Astrocyte (in vitro differentiated cells and primary cell): ENCODE measurements around the gene VSTM2B. TPM values are rescaled to one million over a fixed set of nuclear protein-coding genes. Genes with fewer than 3 reads are reported as not detected.

Experiments used
- DNase-seq: peaks from one replicate; pipeline ENCODE4 v3.0.0-alpha.2; 2010; ENCODE audit warnings: low read depth
- FAIRE-seq: peaks from 2 replicates; lab custom pipeline; 2011; peaks lifted over from hg19 to GRCh38; lab: Jason Lieb, UNC
- H2AFZ ChIP-seq: 2 replicates; pipeline ENCODE4 v1.6.0; 2012; ENCODE audit warnings: low read depth, low read length, inconsistent platforms
- H3K27ac ChIP-seq: 2 replicates; pipeline ENCODE4 v1.5.1; 2011; ENCODE audit warnings: low read depth, low read length, inconsistent platforms
- H3K27me3 ChIP-seq: 2 replicates; pipeline ENCODE4 v1.6.0; 2011; ENCODE audit warnings: low read length, inconsistent platforms; ENCODE audit not compliant: insufficient read depth
- H3K36me3 ChIP-seq: 2 replicates; pipeline ENCODE4 v1.5.1; 2011; ENCODE audit warnings: low read length, inconsistent platforms; ENCODE audit not compliant: insufficient read depth
- H3K4me1 ChIP-seq: 2 replicates; pipeline ENCODE4 v1.5.1; 2011; ENCODE audit warnings: low read length, inconsistent platforms; ENCODE audit not compliant: insufficient read depth
- H3K4me2 ChIP-seq: 2 replicates; pipeline ENCODE4 v1.6.0; 2012; ENCODE audit warnings: low read length, inconsistent platforms
- H3K4me3 ChIP-seq: 2 replicates; pipeline ENCODE4 v1.5.1; 2011; ENCODE audit warnings: low read depth, mild to moderate bottlenecking, low read length, inconsistent platforms; ENCODE audit not compliant: insufficient read depth
- H3K79me2 ChIP-seq: 2 replicates; pipeline ENCODE4 v1.6.0; 2012; ENCODE audit warnings: mild to moderate bottlenecking, low read length, inconsistent platforms; ENCODE audit not compliant: insufficient read depth
- H3K9ac ChIP-seq: 2 replicates; pipeline ENCODE4 v1.6.0; 2012; ENCODE audit warnings: mild to moderate bottlenecking, low read length, inconsistent platforms
- H3K9me3 ChIP-seq: 2 replicates; pipeline ENCODE4 v1.5.1; 2012; ENCODE audit warnings: low read depth, mild to moderate bottlenecking, low read length, inconsistent platforms; ENCODE audit not compliant: insufficient read depth
- H4K20me1 ChIP-seq: 2 replicates; pipeline ENCODE4 v1.6.0; 2012; ENCODE audit warnings: low read length, inconsistent platforms; ENCODE audit not compliant: insufficient read depth
- H3K27ac Mint-ChIP-seq: one replicate; pipeline ENCODE4 v1.8.0; 2021; ENCODE audit warnings: mild to moderate bottlenecking, mixed read lengths; ENCODE audit not compliant: unreplicated experiment
- H3K27me3 Mint-ChIP-seq: one replicate; pipeline ENCODE4 v1.8.0; 2021; ENCODE audit warnings: low read depth, mixed read lengths; ENCODE audit not compliant: unreplicated experiment
- H3K36me3 Mint-ChIP-seq: one replicate; pipeline ENCODE4 v1.8.0; 2021; ENCODE audit warnings: low read depth, mixed read lengths; ENCODE audit not compliant: unreplicated experiment
- H3K4me1 Mint-ChIP-seq: one replicate; pipeline ENCODE4 v1.8.0; 2021; ENCODE audit warnings: low read depth, mixed read lengths; ENCODE audit not compliant: unreplicated experiment
- H3K4me3 Mint-ChIP-seq: one replicate; pipeline ENCODE4 v1.8.0; 2021; ENCODE audit warnings: mild to moderate bottlenecking, moderate library complexity, mixed read lengths; ENCODE audit not compliant: unreplicated experiment
- H3K9me3 Mint-ChIP-seq: one replicate; pipeline ENCODE4 v1.8.0; 2021; ENCODE audit warnings: mild to moderate bottlenecking, mixed read lengths; ENCODE audit not compliant: unreplicated experiment
- EZH2 ChIP-seq: IDR thresholded peaks from 2 replicates; pipeline ENCODE4 v1.6.1; 2012; ENCODE audit warnings: mild to moderate bottlenecking, low read length, inconsistent platforms; ENCODE audit not compliant: insufficient read depth
- total RNA-seq: library from RNA; stranded (reverse); gene quantifications from 2 replicates; pipeline ENCODE4 v1.2.1, GENCODE V29; 2021
- TF ChIP-seq, protein P1 (sequence below): IDR thresholded peaks from 2 replicates; pipeline ENCODE4 v1.5.1; 2011; ENCODE audit warnings: low read depth, mild to moderate bottlenecking, inconsistent platforms, low read length, moderate library complexity; ENCODE audit not compliant: insufficient read depth

The VSTM2B gene
- total RNA-seq, 1 donor from 2014 or later = not detected

DNA sequence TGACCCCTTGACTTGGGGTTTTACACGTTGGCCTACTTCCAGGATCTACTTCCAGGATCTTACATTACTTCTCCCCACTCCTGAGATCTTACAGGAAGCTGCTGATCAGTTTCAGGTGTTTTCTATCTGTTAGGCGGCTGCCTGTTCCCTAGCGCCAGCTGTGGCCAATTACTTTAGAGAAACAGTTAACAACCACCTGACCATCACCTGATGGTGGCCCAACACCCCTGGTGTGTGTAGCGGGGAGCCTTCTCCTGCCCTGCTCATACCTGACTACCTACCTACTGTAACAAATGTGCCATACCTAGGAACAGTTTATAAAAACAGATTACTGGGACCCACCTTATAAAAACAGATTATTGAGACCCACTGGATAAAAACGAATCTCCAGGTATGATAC is 77.5 kb downstream of the VSTM2B start:
- TF ChIP-seq, protein P1, sequence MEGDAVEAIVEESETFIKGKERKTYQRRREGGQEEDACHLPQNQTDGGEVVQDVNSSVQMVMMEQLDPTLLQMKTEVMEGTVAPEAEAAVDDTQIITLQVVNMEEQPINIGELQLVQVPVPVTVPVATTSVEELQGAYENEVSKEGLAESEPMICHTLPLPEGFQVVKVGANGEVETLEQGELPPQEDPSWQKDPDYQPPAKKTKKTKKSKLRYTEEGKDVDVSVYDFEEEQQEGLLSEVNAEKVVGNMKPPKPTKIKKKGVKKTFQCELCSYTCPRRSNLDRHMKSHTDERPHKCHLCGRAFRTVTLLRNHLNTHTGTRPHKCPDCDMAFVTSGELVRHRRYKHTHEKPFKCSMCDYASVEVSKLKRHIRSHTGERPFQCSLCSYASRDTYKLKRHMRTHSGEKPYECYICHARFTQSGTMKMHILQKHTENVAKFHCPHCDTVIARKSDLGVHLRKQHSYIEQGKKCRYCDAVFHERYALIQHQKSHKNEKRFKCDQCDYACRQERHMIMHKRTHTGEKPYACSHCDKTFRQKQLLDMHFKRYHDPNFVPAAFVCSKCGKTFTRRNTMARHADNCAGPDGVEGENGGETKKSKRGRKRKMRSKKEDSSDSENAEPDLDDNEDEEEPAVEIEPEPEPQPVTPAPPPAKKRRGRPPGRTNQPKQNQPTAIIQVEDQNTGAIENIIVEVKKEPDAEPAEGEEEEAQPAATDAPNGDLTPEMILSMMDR = no peak
- no peak for TF ChIP-seq EZH2
- H4K20me1 ChIP-seq = no peaks in the 10 kb centered on the region
- FAIRE-seq = no peak

DNA sequence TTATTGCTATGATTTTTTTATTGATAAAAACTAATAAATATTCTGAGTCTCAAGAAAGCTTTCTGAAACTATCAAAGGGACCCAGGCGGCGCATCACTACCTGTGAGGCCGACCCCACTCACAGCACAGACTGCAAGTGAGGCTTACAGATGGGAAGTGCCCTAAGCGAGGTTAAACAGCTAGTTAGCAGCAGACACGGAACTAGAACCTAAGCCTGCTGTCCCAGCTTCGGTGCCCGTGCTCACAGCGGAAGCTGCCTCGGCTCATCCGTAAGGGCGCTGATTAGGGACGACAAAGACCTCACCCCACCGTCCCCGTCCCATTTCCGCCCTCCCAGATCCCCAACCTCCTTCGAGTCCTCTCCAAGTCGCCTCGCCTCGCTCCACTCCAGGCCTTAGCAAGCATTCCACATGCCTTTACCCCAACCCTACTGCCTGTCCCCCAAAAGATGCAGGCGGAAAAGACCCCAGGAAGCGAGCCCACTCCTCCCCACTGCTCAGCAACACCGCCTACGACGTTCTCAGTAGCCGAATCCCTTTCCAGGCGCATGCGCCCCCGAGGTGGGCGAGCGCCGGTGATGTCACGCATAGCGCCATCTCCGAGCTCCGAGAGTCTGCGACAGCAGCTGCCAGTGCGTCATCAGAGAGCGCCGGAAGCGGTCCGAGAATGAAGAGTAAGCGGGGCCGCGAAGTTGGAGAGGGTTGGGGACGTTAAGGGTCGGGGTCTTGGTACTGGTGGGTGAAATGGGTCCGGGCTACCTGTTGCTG is 80.0 kb downstream of the VSTM2B start, which contains the start of gene POP4:
TSS of gene POP4 (plus strand) at position 631 of the 767 bp plus-strand sequence. CDS start at position 667, 36 bp downstream.
- Histone ChIP-seq H4K20me1 (no peaks in the 10 kb centered on the region), H3K4me1 (peaks cover 5% of the 10 kb centered on the region), H3K36me3 (peaks cover 3% of the 10 kb centered on the region), H2AFZ (peak within 1 kb of the TSS; percentile 99), H3K9ac (peak within 1 kb of the TSS; percentile 98), H3K9me3 (no peaks in the 10 kb centered on the region), H3K79me2 (peaks cover 13% of the 10 kb centered on the region), H3K27ac (peak within 1 kb of the TSS; percentile 95), H3K4me3 (peak within 1 kb of the TSS; percentile 96), H3K27me3 (no peaks in the 10 kb centered on the region), H3K4me2 (peak within 1 kb of the TSS; percentile 91)
- H3K27me3 Mint-ChIP-seq = no peaks in the 10 kb centered on the region
- peak; percentile 88 for DNase-seq
- no peaks in the 10 kb centered on the region for H3K9me3 Mint-ChIP-seq
- peak within 1 kb of the TSS; percentile 100 for H3K27ac Mint-ChIP-seq
- no peak for FAIRE-seq
- H3K4me1 Mint-ChIP-seq = peaks cover 2% of the 10 kb centered on the region
- H3K4me3 Mint-ChIP-seq = peak within 1 kb of the TSS; percentile 100
- H3K36me3 Mint-ChIP-seq = no peaks in the 10 kb centered on the region
- TF ChIP-seq, protein P1 = no peak
- TF ChIP-seq EZH2 = no peak

More for the DNA sequence above, 77.5 kb downstream of the VSTM2B start:
- Histone ChIP-seq H3K27ac (no peak overlapping the region), H3K27me3 (peaks cover 2% of the 10 kb centered on the region), H2AFZ (no peak overlapping the region), H3K36me3 (no peaks in the 10 kb centered on the region), H3K4me2 (no peak overlapping the region), H3K9ac (no peak overlapping the region), H3K9me3 (no peaks in the 10 kb centered on the region), H3K4me3 (no peak overlapping the region), H3K79me2 (peaks cover 13% of the 10 kb centered on the region), H3K4me1 (peaks cover 5% of the 10 kb centered on the region)
- H3K27ac Mint-ChIP-seq = no peak overlapping the region
- no peak for DNase-seq
- H3K36me3 Mint-ChIP-seq = no peaks in the 10 kb centered on the region
- no peaks in the 10 kb centered on the region for H3K9me3 Mint-ChIP-seq
- peaks cover 2% of the 10 kb centered on the region for H3K4me1 Mint-ChIP-seq
- peaks cover 4% of the 10 kb centered on the region for H3K27me3 Mint-ChIP-seq
- no peak overlapping the region for H3K4me3 Mint-ChIP-seq

DNA sequence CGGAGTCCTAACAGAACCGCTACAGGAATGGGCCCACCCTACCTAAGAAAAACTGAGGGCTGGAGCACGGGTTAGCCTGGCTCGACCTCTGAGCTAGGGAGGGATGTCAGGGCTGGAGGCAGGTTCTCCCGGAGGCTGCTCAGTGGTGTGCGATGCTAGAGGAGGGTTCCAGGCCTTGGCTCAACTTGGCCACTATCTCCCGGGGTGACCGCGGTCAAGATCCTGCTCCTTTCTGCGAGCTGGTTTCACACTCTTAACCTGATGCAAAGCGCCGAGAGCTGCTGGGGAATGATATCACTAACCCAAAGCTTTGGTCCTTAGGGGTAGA is 80.6 kb downstream of the VSTM2B start:
- Histone ChIP-seq H3K27ac (peak overlapping the region; percentile 95), H4K20me1 (no peaks in the 10 kb centered on the region), H3K4me2 (peak overlapping the region; percentile 91), H3K4me1 (peaks cover 5% of the 10 kb centered on the region), H3K9ac (peak overlapping the region; percentile 98), H3K79me2 (peaks cover 13% of the 10 kb centered on the region), H3K36me3 (peaks cover 3% of the 10 kb centered on the region), H2AFZ (peak overlapping the region; percentile 99), H3K4me3 (peak overlapping the region; percentile 96), H3K9me3 (no peaks in the 10 kb centered on the region), H3K27me3 (no peaks in the 10 kb centered on the region)
- FAIRE-seq = no peak
- Mint-ChIP-seq H3K4me1 (peaks cover 2% of the 10 kb centered on the region), H3K9me3 (no peaks in the 10 kb centered on the region), H3K36me3 (no peaks in the 10 kb centered on the region), H3K27ac (peak overlapping the region; percentile 100), H3K4me3 (peak overlapping the region; percentile 100), H3K27me3 (no peaks in the 10 kb centered on the region)
- no peak for TF ChIP-seq EZH2
- TF ChIP-seq, protein P1 = no peak
- DNase-seq = no peak
